Aorta (tissue), 5 donors: ENCODE data around the gene ILK. TPM values are rescaled to one million over a fixed set of nuclear protein-coding genes. Genes with fewer than 3 reads are reported as not detected.

Source experiments
- ATAC-seq: fragments of 200-7000 bp; cut with Tn5 transposase; one replicate; pipeline ENCODE4 v1.9.1; 2022; ENCODE audit warnings: moderate library complexity; ENCODE audit not compliant: low FRiP score
- DNase-seq, 2 donors: peaks; one replicate each; pipeline ENCODE4 v3.0.0-alpha.2; 2020
- H3K27ac ChIP-seq, 2 donors: one replicate each; pipeline ENCODE4 v1.5.1; 2013; ENCODE audit warnings: low read length in 2 of 2, mild to moderate bottlenecking in 2 of 2, moderate library complexity in 2 of 2, control low read depth in 1 of 2, inconsistent platforms in 1 of 2, low read depth in 1 of 2
- H3K27me3 ChIP-seq, 2 donors: one replicate each; pipeline ENCODE4 v1.6.1; 2013; ENCODE audit warnings: control low read depth in 1 of 2, low read length in 1 of 2, mild to moderate bottlenecking in 1 of 2, moderate library complexity in 1 of 2; ENCODE audit not compliant: insufficient read depth in 2 of 2, control insufficient read depth in 1 of 2
- H3K36me3 ChIP-seq, 2 donors: one replicate each; pipeline ENCODE4 v1.6.1; 2013; ENCODE audit warnings: control low read depth in 1 of 2, low read length in 1 of 2, mild to moderate bottlenecking in 1 of 2; ENCODE audit not compliant: insufficient read depth in 2 of 2, control insufficient read depth in 1 of 2
- H3K4me1 ChIP-seq, 2 donors: one replicate each; pipeline ENCODE4 v1.6.1; 2013; ENCODE audit warnings: low read length in 2 of 2, control low read depth in 1 of 2, mild to moderate bottlenecking in 1 of 2, moderate library complexity in 1 of 2; ENCODE audit not compliant: insufficient read depth in 2 of 2, control insufficient read depth in 1 of 2
- H3K4me3 ChIP-seq, 2 donors: one replicate each; pipeline ENCODE4 v1.5.1; 2013; ENCODE audit warnings: low read length in 2 of 2, control low read depth in 1 of 2, mild to moderate bottlenecking in 1 of 2
- H3K9me3 ChIP-seq: one replicate; pipeline ENCODE4 v1.6.1; 2013; ENCODE audit warnings: mild to moderate bottlenecking, low read length; ENCODE audit not compliant: control insufficient read depth
- WGBS, 2 donors: extraction: QIAGEN DNeasy Blood & Tissue Kit; methylation state at CpG; one replicate each; pipeline ENCODE4 v1.1.7; 2013; 5-methylcytosine and 5-hydroxymethylcytosine counted together
- intact Hi-C, 2 donors: fragments of 100-400 bp; cut with DNase I; formaldehyde crosslinking; loops; one replicate each; pipeline versions ENCODE4 v1.14.2 to v1.15.0; 2022
- polyA plus RNA-seq, 2 donors: library from polyadenylated mRNA; stranded (reverse); fragments of 200-250 nt; gene quantifications; one replicate each; pipeline ENCODE4 v1.2.3, GENCODE V29; 2013
- total RNA-seq, 2 donors: library from RNA; stranded (reverse); fragmentation: NEBNext Ultra II Directional; extraction: Animal tissue kit (Norgen Biotek cat#: 25700); gene quantifications; one replicate each; pipeline ENCODE4 v1.2.1, GENCODE V29; 2021
- donor health status: healthy with polysubstance abuse.
- donor health status: Bipolar disorder and iron deficiency.
- donor health status: DM: no; HTN: no; CAD: no.
- donor health status: DM: no; HTN: no; CAD: no.
- donor health status: DM: yes; HTN: yes; CAD: no.

Gene ILK
- total and polyA plus RNA-seq, 4 donors, result 287 to 562 (median 431) TPM

GRCh38 chr11:6570691-6571427, 32.7 kb upstream of the ILK start:
- ATAC-seq (peak; percentile 27), DNase-seq (peak in 1 of 2 donors; percentile 69)
- Histone ChIP-seq H3K27ac (no peak overlapping the region), H3K36me3 (no peaks in the 10 kb centered on the region), H3K4me1 (no peaks in the 10 kb centered on the region), H3K9me3 (no peaks in the 10 kb centered on the region), H3K4me3 (no peak overlapping the region), H3K27me3 (no peaks in the 10 kb centered on the region)
- intact Hi-C loops, result no loop called here
- WGBS, 2 donors, result 58 to 70% methylated on average over 62 of the region's 62 CpGs

DNA sequence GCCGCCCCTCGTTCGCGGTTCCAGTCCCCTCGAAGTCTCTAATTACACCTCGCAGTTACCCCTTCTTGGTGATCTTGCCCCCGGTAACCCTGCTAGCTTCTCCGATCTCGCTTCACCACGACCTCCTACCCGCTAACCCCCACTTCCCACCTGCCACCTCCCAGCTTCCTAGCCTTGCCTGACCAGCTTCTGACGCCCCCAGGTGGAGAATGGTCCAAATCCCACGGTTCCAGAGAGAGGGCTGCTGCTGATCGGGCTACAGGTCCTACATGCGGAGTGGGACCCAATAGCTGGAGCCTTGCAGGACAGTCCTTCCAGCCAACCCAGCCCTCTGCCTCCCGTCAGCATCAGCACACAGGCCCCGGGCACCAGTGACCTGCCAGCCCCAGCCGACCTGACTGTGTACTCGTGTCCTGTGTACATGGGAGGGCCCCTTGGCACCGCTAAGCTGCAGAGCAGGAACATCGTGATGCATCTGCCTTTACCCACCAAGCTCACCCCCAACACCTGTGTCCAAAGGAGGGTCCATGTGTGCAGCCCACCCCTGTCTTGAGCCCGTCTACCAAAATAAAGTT, 32.1 kb upstream of the ILK start:
- Histone ChIP-seq H3K4me3 (no peak overlapping the region), H3K36me3 (no peaks in the 10 kb centered on the region), H3K4me1 (no peaks in the 10 kb centered on the region), H3K27me3 (no peaks in the 10 kb centered on the region), H3K9me3 (no peaks in the 10 kb centered on the region), H3K27ac (no peak overlapping the region)
- intact Hi-C loops, result no loop called here
- DNase-seq, result peak in 1 of 2 donors; percentile 69
- ATAC-seq, result no peak
- 68 to 78% methylated on average over 22 of the region's 22 CpGs for whole genome bisulfite sequencing, 2 donors

DNA sequence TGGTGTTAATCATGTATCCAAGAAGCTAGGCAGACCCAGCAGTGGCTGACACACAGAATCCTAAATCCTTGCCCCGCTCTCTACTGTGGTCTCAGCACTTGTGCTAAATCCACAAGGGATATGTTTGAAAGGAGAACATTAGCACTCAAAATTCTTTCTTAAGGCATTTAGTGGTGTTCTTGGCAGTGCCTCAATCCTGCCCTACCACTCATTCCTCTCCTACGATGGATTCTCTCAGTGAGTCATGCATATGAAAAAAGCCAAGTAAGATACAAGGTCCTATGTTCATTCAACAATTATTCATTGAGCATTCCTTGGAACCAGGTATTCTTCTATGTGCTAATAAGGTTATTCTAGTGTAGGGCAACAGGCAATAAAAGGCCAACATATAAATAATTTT, 31.4 kb upstream of the ILK start:
- no peaks in the 10 kb centered on the region for H3K4me1 ChIP-seq
- H3K36me3 ChIP-seq, result no peaks in the 10 kb centered on the region
- ATAC-seq (no peak), DNase-seq (no peak)
- no peak overlapping the region for H3K27ac ChIP-seq
- no peaks in the 10 kb centered on the region for H3K27me3 ChIP-seq
- 32% methylated on average over 2 of the region's 2 CpGs for WGBS, 2 donors
- H3K4me3 ChIP-seq, result no peak overlapping the region
- intact Hi-C loops, result no loop called here
- H3K9me3 ChIP-seq, result no peaks in the 10 kb centered on the region

- WGBS, 2 donors, result 89 to 92% methylated on average over 6 of the region's 6 CpGs
- no peaks in the 10 kb centered on the region for H3K4me1 ChIP-seq
- ATAC-seq (no peak), DNase-seq (no peak)
- no peak overlapping the region for H3K4me3 ChIP-seq
- no peak overlapping the region for H3K27ac ChIP-seq
- H3K36me3 ChIP-seq, result no peaks in the 10 kb centered on the region
- H3K9me3 ChIP-seq, result no peaks in the 10 kb centered on the region
- no peaks in the 10 kb centered on the region for H3K27me3 ChIP-seq
- intact Hi-C loops, result no loop called here
These were observed 28.5 kb upstream of the ILK start for GRCh38 chr11:6574816-6575715.

GRCh38 chr11:6576471-6577373, 26.9 kb upstream of the ILK start:
- no peaks in the 10 kb centered on the region for H3K4me1 ChIP-seq
- H3K27ac ChIP-seq, result no peak overlapping the region
- no peaks in the 10 kb centered on the region for H3K9me3 ChIP-seq
- peak; percentile 67 for ATAC-seq
- 25 to 34% methylated on average over 6 of the region's 6 CpGs for WGBS, 2 donors
- no peaks in the 10 kb centered on the region for H3K36me3 ChIP-seq
- no peak overlapping the region for H3K4me3 ChIP-seq
- no peaks in the 10 kb centered on the region for H3K27me3 ChIP-seq
- intact Hi-C loops, result no loop called here
- peak in 1 of 2 donors; percentile 55 for DNase-seq

DNA sequence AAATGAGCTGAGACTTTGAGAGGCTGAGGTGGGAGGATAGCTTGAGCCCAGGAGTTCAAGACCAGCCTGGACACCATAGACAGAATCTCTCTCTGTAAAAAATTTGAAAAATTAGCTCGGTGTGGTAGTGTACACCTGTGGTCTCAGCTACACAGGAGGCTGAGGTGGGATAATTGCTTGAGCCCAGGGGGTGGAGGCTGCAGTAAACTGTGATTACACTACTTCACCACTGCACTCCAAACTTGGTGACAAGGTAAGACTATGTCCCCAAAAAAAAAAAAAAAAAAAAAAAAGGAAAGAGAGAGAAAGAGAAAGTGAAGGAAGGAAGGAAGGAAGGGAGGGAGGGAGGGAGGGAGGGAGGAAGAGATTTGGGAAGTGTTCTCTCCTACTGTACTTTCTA, 25.4 kb upstream of the ILK start:
- no peaks in the 10 kb centered on the region for H3K4me1 ChIP-seq
- ATAC-seq (no peak), DNase-seq (no peak)
- no peaks in the 10 kb centered on the region for H3K36me3 ChIP-seq
- H3K27ac ChIP-seq, result no peak overlapping the region
- no peak overlapping the region for H3K4me3 ChIP-seq
- H3K9me3 ChIP-seq, result no peaks in the 10 kb centered on the region
- WGBS, 2 donors, result 89 to 94% methylated on average over 1 of the region's 1 CpG
- intact Hi-C loops, result no loop called here
- no peaks in the 10 kb centered on the region for H3K27me3 ChIP-seq

DNA sequence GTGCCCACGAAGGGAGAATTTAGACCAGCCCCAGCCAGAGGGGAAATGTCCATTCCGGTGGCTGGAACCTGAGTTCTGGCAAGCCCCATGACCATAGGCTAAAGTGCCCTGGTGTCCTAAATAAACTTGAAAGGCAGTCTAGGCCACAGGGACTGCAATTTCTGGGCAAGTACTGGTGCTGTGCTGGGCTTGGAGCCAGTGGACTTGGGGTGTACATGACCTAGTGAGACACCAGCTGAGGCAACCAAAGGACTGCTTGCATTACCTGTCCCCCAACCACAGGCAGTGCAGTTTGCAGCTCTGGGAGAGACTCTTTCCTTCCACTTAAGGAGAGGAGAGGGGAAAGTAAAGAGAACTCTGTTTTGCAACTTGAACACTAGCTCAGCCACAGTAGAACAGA, 23.9 kb upstream of the ILK start:
- WGBS, 2 donors, result 55 to 74% methylated on average over 2 of the region's 2 CpGs
- no peak for DNase-seq
- no peak for ATAC-seq
- no peaks in the 10 kb centered on the region for H3K4me1 ChIP-seq
- no peaks in the 10 kb centered on the region for H3K9me3 ChIP-seq
- H3K27me3 ChIP-seq, result no peaks in the 10 kb centered on the region
- H3K4me3 ChIP-seq, result no peak overlapping the region
- intact Hi-C loops, result no loop called here
- no peaks in the 10 kb centered on the region for H3K36me3 ChIP-seq
- no peak overlapping the region for H3K27ac ChIP-seq

DNA sequence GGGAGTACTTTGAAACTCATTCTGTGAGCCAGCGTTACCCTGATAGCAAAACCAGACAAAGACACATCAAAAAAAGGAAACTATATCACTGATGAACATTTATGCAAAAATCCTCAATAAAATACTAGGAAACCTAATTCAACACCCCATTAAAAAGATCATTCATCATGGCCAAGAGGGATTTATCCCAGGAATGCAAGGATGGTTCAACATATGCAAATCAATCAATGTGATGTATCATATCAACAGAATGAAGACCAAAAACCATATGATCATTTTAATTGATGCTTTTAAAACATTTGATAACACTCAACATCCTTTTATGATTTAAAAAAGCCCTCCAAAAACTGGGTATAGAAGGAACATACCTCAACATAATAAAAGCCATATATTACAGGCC, 20.0 kb upstream of the ILK start:
- no peaks in the 10 kb centered on the region for H3K9me3 ChIP-seq
- no peaks in the 10 kb centered on the region for H3K4me1 ChIP-seq
- H3K27ac ChIP-seq, result no peak overlapping the region
- ATAC-seq (no peak), DNase-seq (no peak)
- intact Hi-C loops, result no loop called here
- H3K27me3 ChIP-seq, result no peaks in the 10 kb centered on the region
- no peaks in the 10 kb centered on the region for H3K36me3 ChIP-seq
- WGBS, 2 donors, result 93 to 98% methylated on average over 1 of the region's 1 CpG
- H3K4me3 ChIP-seq, result no peak overlapping the region
